H1 (cell line): Measurements from ENCODE around the gene FEZF1.

Experiments
- CBX5 ChIP-seq: fragments of 300-800, 300-1000 bp; sonication (generic); IDR thresholded peaks from 2 replicates; pipeline ENCODE4 v1.7.1; 2016; ENCODE audit warnings: antibody characterized with exemption, low read length, low read depth
- CEBPB ChIP-seq: IDR thresholded peaks from 2 replicates; pipeline ENCODE4 v1.6.1; 2012; ENCODE audit warnings: low read depth, low read length
- CTCF ChIP-seq, 3 experiments: IDR thresholded peaks; 1 replicate in 2 of 3; 2 replicates in 1 of 3; pipeline versions ENCODE4 v1.5.1 to v1.6.1; 2011; ENCODE audit warnings: low read length in 3 of 3, mild to moderate bottlenecking in 3 of 3, inconsistent platforms in 2 of 3, low read depth in 1 of 3, moderate library complexity in 1 of 3; ENCODE audit not compliant: insufficient read depth in 1 of 3; ENCODE audit errors: control extremely low read depth in 1 of 3
- EP300 ChIP-seq, 2 experiments: IDR thresholded peaks; 1 replicate in 1 of 2; 2 replicates in 1 of 2; pipeline ENCODE4 v1.6.1; 2011 to 2012; ENCODE audit warnings: low read depth in 2 of 2, low read length in 2 of 2, mild to moderate bottlenecking in 2 of 2, borderline replicate concordance in 1 of 2, inconsistent platforms in 1 of 2, moderate library complexity in 1 of 2
- MAX ChIP-seq: IDR thresholded peaks from 2 replicates; pipeline ENCODE4 v1.6.1; 2012; ENCODE audit warnings: inconsistent platforms
- NRF1 ChIP-seq: IDR thresholded peaks from 2 replicates; pipeline ENCODE4 v1.6.1; 2011; ENCODE audit warnings: mild to moderate bottlenecking, low read depth, low read length, improper control_type of control experiment
- POLR2A ChIP-seq, 2 experiments: IDR thresholded peaks; 1 replicate in 1 of 2; 2 replicates in 1 of 2; pipeline ENCODE4 v1.6.1; 2011; ENCODE audit warnings: low read depth in 2 of 2, low read length in 2 of 2, mild to moderate bottlenecking in 2 of 2; ENCODE audit errors: control extremely low read depth in 1 of 2
- POLR2AphosphoS5 ChIP-seq: IDR thresholded peaks from 2 replicates; pipeline ENCODE4 v1.6.1; 2011; ENCODE audit warnings: low read depth, low read length
- RAD21 ChIP-seq, 2 experiments: IDR thresholded peaks in 1 of 2; conservative IDR thresholded peaks in 1 of 2; 2 replicates each; pipeline ENCODE4 v1.6.1; 2011; ENCODE audit warnings: low read depth in 2 of 2, low read length in 2 of 2, improper control_type of control experiment in 1 of 2, inconsistent platforms in 1 of 2, mild to moderate bottlenecking in 1 of 2, moderate library complexity in 1 of 2
- SP4 ChIP-seq: IDR thresholded peaks from 2 replicates; pipeline ENCODE4 v1.6.1; 2012; ENCODE audit warnings: low read length, inconsistent platforms
- TAF1 ChIP-seq: IDR thresholded peaks from 2 replicates; pipeline ENCODE4 v1.6.1; 2011; ENCODE audit warnings: mild to moderate bottlenecking, low read depth, low read length
- TAF7 ChIP-seq: optimal IDR thresholded peaks from 2 replicates; pipeline ENCODE3; 2011; ENCODE audit warnings: low read depth, mild to moderate bottlenecking, inconsistent platforms, low read length, moderate library complexity, borderline replicate concordance

GRCh38 chr7:122268101-122268500, 36.4 kb downstream of the FEZF1 start:
- TF ChIP-seq TAF1: no peak
- TF ChIP-seq CEBPB: no peak
- no peak for TF ChIP-seq SP4
- TF ChIP-seq CTCF (IDR thresholded peaks at IDR 0.05; ENCODE audit: control extremely low read depth in 1 of 3, insufficient read depth in 1 of 3, low read depth in 1 of 3, low read length in 3 of 3): no peak
- TF ChIP-seq POLR2A (IDR thresholded peaks at IDR 0.05; ENCODE audit: control extremely low read depth in 1 of 2, low read depth in 2 of 2, low read length in 2 of 2): no peak
- TF ChIP-seq EP300 (IDR thresholded peaks at IDR 0.05; ENCODE audit: borderline replicate concordance in 1 of 2, low read depth in 2 of 2, low read length in 2 of 2): no peak
- TF ChIP-seq TAF7: no peak
- no peak for TF ChIP-seq MAX
- no peak for TF ChIP-seq CBX5
- TF ChIP-seq RAD21 (IDR thresholded peaks at IDR 0.05 in 1 of 2, conservative IDR thresholded peaks at IDR 0.05 in 1 of 2; ENCODE audit: low read depth in 2 of 2, low read length in 2 of 2): no peak
- no peak for TF ChIP-seq NRF1
- TF ChIP-seq POLR2AphosphoS5: no peak
